Measurements from ENCODE around the gene LRSAM1.
A peak's percentile ranks its signal among the peaks of the same experiment; 100 is the strongest.

LRSAM1 gene

GRCh38 chr9:127447416-127448111 is 3.7 kb upstream of the LRSAM1 start:
- in situ Hi-C loops (cut with MboI; ENCODE audit: low pct_unique_long_range_greater_than_20kb, low sequenced_read_pairs, unreplicated experiment) = no loop called here
- no peak for DNase-seq (ENCODE audit: low spot score)
- TF ChIP-seq, protein P1, sequence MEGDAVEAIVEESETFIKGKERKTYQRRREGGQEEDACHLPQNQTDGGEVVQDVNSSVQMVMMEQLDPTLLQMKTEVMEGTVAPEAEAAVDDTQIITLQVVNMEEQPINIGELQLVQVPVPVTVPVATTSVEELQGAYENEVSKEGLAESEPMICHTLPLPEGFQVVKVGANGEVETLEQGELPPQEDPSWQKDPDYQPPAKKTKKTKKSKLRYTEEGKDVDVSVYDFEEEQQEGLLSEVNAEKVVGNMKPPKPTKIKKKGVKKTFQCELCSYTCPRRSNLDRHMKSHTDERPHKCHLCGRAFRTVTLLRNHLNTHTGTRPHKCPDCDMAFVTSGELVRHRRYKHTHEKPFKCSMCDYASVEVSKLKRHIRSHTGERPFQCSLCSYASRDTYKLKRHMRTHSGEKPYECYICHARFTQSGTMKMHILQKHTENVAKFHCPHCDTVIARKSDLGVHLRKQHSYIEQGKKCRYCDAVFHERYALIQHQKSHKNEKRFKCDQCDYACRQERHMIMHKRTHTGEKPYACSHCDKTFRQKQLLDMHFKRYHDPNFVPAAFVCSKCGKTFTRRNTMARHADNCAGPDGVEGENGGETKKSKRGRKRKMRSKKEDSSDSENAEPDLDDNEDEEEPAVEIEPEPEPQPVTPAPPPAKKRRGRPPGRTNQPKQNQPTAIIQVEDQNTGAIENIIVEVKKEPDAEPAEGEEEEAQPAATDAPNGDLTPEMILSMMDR (IDR thresholded peaks at IDR 0.05; ENCODE audit: extremely low read depth, insufficient read depth, missing control alignments) = no peak

DNA sequence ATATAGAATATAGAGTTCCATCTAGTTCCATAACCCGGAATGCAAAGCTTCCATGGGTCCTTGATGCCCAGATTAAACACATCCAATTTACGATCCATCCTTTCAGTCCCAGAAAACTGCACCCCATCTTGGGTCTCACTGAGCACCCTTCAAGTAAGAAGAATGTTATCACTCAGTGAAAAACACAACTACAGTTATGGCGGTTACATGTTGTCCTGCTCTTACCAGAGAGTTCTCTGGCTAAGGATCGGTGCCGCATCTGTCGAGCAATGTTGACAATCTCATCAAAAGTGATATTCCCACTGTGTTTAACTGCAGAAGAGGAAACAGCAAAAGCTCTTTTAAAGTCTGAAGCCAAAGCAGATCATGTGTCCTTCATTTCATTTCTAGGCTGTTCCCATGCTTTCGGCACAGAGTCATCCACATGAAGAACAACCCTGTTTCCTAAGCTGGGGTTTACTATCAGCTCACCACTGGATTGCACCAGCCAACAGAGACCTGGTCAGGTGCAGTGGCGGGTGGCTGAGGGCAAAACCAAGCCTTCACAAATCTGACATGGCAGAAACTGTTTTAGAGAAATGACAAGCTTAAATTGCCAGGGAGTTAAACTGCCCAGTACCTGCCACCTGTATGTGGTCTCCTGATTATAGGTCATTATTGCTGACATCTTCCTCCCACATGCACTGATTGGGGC is 3.1 kb upstream of the LRSAM1 start:
- in situ Hi-C loops (cut with MboI; ENCODE audit: low pct_unique_long_range_greater_than_20kb, low sequenced_read_pairs, unreplicated experiment) = no loop called here
- TF ChIP-seq, protein P1 (IDR thresholded peaks at IDR 0.05; ENCODE audit: extremely low read depth, insufficient read depth, missing control alignments) = no peak
- DNase-seq (ENCODE audit: low spot score) = no peak

GRCh38 chr9:127449332-127449966 is 1.9 kb upstream of the LRSAM1 start:
- in situ Hi-C loops (cut with MboI; ENCODE audit: low pct_unique_long_range_greater_than_20kb, low sequenced_read_pairs, unreplicated experiment) = no loop called here
- DNase-seq (ENCODE audit: low spot score) = no peak
- TF ChIP-seq, protein P1 (IDR thresholded peaks at IDR 0.05; ENCODE audit: extremely low read depth, insufficient read depth, missing control alignments) = no peak

DNA sequence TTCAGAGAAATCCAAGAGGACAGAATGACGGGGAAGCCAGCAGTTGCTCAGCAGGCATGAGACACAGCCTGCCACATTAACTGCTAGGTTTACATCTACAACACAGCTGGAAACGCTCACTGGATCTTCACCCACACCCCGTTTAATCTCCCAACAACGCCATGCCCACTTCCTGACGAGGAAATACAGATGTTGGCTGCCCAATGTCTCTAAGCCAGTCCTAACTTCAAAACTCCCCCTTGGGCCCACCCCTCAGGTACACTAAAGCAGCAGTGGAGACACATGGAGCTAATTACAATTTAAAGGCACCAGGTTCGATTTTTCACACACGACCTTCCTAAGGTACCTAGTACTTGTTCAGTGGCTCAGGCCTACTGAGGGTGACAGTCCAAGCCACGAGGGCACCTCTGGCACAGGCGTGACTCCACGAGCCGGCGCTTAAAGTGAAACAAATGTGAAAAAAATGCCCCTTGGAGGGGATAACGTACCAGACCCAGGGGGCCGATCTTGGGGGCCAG is 1.0 kb upstream of the LRSAM1 start:
- in situ Hi-C loops (cut with MboI; ENCODE audit: low pct_unique_long_range_greater_than_20kb, low sequenced_read_pairs, unreplicated experiment) = no loop called here
- TF ChIP-seq, protein P1 (IDR thresholded peaks at IDR 0.05; ENCODE audit: extremely low read depth, insufficient read depth, missing control alignments) = no peak
- no peak for DNase-seq (ENCODE audit: low spot score)

DNA sequence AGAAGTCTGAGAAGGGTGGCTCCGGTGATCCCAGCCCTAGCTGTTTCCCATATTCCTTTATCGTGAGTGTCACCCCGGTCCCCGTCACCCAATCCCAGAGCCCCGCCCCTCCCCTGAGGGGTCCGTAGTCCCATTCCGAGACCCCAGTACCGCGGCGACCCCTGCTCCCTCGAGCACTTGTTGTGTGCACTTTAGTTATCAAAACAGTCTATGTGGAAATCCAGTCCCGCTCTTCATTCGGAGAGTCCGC is 223 bp downstream of the LRSAM1 start:
- TF ChIP-seq, protein P1 (IDR thresholded peaks at IDR 0.05; ENCODE audit: extremely low read depth, insufficient read depth, missing control alignments) = no peak
- in situ Hi-C loops (cut with MboI; ENCODE audit: low pct_unique_long_range_greater_than_20kb, low sequenced_read_pairs, unreplicated experiment) = no loop called here
- no peak for DNase-seq (ENCODE audit: low spot score)

DNA sequence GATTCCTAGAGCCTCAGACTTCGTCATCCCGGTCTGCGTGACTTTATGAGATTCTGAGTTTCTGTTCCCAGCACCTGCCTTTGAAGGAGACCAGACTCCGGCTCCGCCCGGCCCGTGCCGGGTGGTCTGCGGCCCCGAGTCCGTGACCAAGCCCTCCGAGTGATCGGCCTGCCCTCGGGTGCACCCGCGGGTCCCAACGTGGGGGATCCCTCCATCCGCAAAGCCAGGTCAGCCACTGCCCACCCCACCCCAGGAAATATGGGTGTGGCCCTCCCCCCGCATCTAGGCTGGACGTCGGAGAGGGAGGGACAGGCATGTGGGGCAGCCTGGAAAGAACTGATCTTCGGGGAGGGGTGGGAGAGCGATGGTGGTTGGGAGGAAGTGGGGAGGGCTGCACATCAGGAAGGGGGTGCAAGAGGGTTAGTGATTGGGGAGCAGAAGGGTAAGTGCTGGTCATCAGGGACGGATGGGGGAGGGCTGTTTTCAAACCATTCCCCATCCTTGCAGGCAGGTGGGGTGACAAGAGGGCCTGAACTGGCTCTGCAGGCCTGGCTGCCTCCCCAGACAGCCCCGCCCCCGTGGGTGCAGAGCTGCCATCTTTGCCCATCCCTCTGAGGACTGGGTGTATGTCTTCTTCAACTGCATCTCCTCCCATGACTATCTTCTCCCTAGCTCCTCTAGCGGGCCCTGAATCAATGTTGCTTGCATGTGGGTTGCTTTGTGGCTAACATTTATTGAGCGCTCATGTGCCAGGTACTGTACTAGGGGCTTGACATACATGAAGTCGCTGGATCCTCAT is 747 bp downstream of the LRSAM1 start:
- DNase-seq (ENCODE audit: low spot score) = peak; percentile 67
- TF ChIP-seq, protein P1 (IDR thresholded peaks at IDR 0.05; ENCODE audit: extremely low read depth, insufficient read depth, missing control alignments) = no peak
- in situ Hi-C loops (cut with MboI; ENCODE audit: low pct_unique_long_range_greater_than_20kb, low sequenced_read_pairs, unreplicated experiment) = no loop called here

All from GM13977 (cell line).